Islet of Langerhans (tissue), 1 donor: ENCODE measurements around the gene PRR15.

Experiments used
- FAIRE-seq: peaks from one replicate; lab custom pipeline; 2011; peaks lifted over from hg19 to GRCh38; lab: Jason Lieb, UNC

The PRR15 gene

GRCh38 chr7:29611941-29612544, 48.4 kb downstream of the PRR15 start:
- no peak for FAIRE-seq

GRCh38 chr7:29612596-29612995, 49.0 kb downstream of the PRR15 start:
- no peak for FAIRE-seq

- no peak for FAIRE-seq
Observed at GRCh38 chr7:29613100-29613499, 49.5 kb downstream of the PRR15 start.

GRCh38 chr7:29614229-29614628, 50.6 kb downstream of the PRR15 start:
- no peak for FAIRE-seq
